HG03565 (cell line): ENCODE results near the gene PKNOX2.

Source experiments
- ATAC-seq: cut with Tn5 transposase; IDR thresholded peaks from one replicate; pipeline ENCODE4 v1.9.1; 2021; ENCODE audit warnings: mild to moderate bottlenecking, moderate library complexity; ENCODE audit not compliant: unreplicated experiment

Gene PKNOX2

GRCh38 chr11:125154378-125155099, 10.0 kb upstream of the PKNOX2 start:
- no peak for ATAC-seq

- ATAC-seq, result no peak
Measured at GRCh38 chr11:125155100-125155444, 9.5 kb upstream of the PKNOX2 start.

DNA sequence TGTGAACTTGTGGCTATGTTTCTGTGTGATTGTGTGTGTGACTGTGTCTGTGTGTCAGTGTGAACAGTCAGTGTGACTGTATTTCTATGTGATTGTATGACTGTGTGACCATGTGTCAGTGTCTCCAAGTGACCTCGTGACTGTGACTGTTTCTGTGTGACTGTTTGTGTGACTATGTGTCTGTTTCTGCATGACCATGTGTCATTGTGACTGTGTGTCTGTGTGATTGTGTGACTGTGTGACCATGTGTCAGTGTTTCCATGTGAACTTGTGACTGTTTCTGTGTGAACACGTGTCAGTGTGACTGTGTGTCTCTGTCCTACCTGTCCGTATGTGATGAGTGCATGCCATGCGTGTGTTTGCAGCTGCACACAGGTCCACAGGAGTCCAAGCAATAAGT, 8.8 kb upstream of the PKNOX2 start:
- ATAC-seq, result no peak

- ATAC-seq, result no peak
Measured at GRCh38 chr11:125156346-125157117, 8.0 kb upstream of the PKNOX2 start.

DNA sequence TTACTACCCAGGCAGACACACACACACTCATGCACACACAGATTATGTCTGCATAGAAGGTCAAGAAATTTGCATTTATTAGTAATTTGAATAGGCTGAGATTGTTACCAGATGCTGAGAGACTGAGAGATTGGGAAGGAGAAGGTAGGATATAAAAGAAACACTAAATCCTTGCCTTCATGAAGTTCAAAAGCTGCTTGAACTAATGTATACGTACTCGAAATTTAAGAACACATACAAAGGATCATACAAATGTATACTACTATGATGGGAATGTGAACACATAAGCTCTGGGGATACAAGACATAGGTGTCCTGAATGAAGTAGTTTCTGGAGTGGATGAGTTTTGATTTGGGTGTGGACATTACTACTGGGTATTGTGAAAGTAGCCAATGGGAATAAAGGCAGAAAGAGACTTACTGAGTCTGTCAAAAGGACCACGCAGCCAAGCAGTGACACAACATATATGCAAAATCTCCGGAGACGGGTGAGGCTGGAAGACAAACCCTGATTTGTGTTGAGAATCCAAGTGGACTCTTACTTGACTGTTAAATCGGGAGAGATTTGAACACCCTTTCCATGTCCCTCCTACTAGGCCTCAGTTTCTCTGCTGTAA, 7.3 kb upstream of the PKNOX2 start:
- ATAC-seq, result no peak

GRCh38 chr11:125157953-125158680, 6.4 kb upstream of the PKNOX2 start:
- ATAC-seq, result no peak

DNA sequence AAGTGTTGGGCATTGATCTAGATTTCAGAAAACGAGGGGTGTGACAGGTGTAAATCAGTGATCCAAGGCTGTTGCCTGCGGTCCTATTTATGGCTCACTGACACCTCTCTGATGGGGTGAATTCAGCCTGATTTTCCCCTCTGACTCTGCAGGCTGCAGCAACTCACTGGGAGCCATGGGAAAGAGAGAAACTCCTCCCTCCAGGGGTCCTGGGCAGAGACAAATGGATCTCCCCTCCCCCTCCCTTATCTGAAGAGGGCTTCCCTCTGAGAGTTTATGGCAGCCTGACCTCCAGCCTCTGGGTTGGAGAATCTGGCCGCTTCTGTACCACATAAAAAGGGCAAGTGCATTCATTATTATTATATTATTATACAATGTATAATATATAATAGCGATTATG, 1.8 kb upstream of the PKNOX2 start:
- no peak for ATAC-seq

DNA sequence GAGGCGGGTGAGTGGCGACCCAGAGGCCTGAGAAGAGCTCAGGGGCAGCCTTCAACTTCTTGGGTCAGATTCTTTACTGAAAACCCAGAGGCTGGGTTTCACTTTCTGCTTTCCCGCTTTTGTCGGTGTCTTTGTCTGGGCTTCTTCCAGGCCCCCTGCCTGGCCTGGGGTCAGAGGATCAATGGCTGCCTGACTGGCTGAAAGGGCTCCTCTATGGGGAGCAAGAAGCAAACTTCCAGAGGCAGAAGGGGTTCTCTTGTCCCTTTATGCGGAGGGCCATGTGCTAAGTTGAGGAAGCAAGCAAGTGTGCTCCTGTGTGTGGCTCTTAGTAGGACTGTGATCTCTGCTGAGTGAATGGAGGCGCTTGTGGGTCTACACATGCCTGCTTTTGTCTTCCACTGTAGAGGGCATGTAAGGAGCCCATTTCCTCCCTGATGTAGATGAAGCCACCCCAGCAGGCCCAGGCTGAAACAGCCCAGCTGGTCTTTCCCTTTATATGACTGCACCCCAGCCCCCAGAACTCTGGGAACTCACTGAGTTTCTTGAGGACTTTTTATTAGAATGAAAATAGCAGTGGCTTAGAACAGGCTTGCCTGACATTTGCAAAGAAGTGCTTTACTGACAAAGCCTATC, 1.0 kb upstream of the PKNOX2 start:
- no peak for ATAC-seq

DNA sequence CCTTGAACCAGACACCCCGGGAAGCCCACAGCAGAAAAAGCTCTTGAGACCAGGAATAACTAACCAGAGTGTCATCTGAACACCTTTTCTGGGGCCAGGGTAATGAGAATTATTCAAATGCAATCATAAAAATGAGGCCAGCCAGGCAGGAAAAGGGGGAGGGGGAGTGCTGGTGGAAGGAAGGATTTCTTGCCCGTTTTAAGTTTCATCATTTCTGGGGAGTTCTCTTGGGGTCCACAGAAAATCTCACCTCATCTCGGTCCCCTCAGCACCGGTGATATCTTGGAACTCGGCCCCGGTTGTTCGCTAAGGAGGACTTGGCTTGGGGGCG, 495 bp upstream of the PKNOX2 start:
- no peak for ATAC-seq

DNA sequence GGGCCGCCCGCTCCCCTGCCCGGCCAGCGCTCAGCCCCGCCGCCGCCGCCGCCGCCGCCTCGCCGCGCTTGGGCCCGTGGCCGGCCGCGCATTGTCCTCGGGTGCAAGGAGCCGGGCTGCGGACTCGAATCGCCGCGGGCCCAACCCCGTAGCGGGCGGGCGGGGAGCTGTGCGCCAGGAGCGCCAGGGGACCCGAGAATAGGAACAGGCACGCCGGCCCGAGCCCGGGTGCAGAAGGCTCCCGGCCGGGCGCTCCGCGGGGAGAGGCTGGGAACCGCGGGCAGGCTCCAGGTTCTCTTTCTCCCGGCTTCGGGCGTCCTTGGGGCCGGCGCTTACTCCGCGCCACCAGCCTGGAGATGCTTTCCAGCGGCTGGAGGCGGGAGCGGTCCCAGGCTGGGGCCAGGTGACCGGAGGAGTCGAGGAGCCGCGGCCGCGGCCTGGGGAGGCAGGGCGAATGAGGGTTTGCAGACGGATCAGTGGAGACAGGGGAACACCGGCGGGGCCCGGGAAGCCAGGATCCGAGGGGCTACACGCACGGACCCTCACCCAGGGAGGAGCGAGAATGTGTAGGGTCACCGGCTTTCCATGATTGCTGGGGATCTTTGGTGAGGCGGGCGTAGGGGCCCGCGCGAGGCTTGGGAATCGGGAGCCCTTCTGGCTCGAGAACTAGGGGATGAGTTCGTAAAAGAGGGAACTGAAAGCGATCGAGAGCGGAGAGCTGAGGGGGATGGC, 726 bp downstream of the PKNOX2 start:
- no peak for ATAC-seq

DNA sequence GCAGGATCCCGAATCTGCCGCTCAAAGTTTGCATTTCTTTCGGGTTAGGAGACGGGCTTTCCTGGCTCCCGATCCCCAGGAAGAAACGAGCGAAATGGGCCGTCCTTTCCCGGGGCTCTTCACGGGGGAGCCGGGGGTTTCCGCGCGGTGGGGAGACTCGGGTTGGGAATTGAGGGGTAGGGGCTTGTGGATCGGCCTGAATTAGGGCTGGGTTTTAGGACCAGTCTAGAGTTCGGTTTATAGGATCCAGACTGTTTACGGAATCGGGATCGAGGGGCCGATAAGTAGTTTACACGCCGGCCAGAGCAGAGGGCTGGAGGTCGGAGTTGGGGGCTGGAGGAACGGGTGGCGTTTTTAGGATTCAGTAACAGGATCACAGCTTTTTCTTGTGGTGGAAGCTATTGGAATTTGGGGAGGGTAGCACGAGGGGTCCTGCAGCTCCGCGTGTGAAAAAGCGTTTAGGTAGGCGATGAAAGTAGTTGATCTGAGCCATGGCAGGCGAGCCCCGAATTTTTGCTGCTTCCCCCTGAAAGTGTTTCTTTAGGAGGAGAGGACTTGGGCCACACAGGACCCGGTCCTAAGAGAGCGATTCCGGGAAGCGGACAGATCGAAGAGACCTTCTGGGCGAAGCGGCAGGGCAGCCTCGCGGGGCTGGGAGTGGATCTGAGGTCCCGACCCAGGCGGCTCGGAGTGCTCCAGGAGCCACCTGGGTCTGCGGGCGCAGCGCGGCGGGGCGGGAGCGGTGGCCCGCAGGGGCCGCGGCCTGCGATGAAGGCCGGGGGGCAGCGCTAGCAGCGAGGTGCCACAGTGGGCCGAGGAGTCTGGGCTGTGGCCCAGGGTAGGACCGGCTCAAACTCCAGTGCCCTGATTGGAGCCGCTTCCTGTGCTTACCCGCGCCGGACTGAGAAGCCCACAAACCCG, 1.6 kb downstream of the PKNOX2 start:
- ATAC-seq, result no peak

DNA sequence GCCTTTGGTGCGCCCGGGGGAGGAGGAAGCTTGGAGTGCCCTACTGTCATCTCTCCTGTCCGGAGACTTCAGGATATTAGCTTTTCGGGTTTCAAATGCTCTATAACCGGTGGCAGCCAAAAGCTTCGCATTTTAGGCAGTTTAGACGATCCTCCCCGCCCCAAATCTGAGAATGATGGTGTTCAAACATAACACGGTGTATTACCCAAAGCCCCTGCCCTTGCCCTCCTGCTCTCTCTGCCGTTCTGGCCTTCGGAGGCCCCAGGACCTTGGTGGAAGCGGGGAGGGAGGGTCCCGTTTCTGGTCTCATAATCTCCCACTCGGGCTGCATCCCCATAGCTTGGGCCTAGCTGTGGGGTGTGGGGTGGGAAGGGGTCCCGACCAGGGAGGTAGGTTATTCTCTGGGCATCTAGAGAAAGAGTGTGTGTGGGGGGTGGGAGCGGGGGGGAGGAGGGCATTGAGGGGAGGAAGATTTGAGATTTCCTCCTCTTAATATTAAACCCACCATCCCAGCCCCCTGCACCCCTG, 2.3 kb downstream of the PKNOX2 start:
- ATAC-seq, result no peak

DNA sequence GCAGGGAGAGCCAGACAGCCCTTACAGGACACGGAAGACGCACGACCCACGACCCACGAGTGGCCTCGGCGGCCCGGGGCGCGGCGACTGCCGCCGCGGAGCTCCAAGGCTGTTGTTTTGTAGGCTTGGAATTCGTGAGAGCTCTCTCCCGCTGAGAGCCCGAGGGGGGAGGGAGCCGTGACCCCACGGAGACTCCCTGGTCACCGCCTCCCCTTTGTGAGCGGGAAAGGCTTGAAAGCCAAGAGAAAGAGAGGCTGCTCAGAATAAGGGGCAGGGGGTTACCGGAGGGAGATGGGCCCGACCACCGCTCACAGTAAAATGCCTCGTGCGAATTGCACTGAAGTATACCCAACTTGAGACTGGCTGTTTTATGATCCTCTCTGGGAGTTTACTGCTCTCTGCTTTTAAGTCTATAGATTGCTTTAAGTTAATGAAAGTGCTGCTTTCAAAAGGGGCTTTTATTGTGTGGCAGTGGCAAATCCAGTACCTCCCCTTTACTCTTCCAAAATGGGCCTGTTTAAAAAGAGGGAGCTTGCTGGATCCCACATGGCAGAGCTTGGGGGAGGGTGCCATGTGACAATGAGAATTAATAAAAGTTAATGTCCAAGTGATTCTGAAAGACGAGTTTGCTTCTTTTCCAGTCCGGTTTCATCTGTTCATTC, 2.9 kb downstream of the PKNOX2 start:
- ATAC-seq, result no peak

- no peak for ATAC-seq
Measured at GRCh38 chr11:125167954-125168835, 3.6 kb downstream of the PKNOX2 start.

DNA sequence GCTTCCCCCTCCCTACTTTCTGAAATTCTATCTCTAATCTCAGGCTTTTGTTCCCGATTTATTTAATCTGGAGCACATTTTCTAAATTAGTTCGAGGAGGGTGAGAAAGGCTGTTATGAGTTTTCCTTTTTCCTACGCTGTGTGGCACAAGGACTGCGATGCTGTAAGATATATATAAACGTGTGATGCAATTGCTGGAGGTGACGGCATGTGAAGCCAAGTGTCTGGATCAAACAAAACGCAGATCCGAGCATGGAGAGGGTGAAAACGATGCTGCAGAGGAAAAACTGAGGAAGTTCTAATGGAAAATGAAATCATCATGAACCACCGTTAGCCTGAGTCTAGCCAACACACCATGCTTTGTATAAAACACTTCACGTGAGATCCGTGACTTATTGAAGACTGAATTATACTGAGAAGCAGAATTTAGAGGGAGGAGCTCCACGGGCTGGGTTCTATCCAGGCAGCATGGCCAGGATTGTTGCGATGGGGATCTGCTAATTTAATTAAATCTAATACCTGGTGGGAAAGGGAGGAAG, 4.4 kb downstream of the PKNOX2 start:
- no peak for ATAC-seq

DNA sequence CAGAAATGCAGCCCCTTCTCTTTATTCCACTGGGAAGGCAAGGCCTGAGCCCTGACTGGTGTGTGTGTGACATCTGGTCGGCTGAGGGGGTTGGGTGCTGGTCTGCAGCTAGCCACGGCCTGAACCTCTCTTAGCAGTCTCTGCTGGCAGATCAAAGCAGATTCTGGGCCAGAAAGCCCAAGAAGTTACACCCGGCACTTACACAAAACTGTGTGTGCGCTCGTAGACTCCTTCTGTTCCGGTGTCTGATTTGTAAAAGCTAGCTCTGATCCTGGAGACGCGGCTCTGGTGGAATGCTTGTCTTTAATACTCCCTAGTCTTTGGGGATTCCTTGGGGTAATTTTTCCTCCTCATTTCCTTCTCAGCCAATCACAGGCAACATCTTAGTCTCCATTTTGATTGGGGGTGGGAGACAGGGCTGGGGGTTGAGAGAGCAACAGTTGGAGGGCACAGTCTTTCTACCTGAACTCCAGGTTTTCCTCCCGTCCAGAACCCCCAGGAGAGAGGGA, 5.5 kb downstream of the PKNOX2 start:
- ATAC-seq, result no peak

- ATAC-seq, result no peak
Measured at GRCh38 chr11:125170510-125171031, 6.0 kb downstream of the PKNOX2 start.
